GM20431 (cell line): ENCODE measurements around the gene FAM185A.
"Not testable (repeated sequence)": the region's sequence is repeated elsewhere in the genome, so short reads cannot be mapped to it uniquely, and the experiment has no call there.

Experiments
- in situ Hi-C: fragments of 300-500 bp; cut with MseI, MboI; formaldehyde crosslinking; loops from one replicate; pipeline ENCODE4 v1.15.0; 2020; ENCODE audit warnings: low sequenced_read_pairs; ENCODE audit not compliant: unreplicated experiment

Gene FAM185A

DNA sequence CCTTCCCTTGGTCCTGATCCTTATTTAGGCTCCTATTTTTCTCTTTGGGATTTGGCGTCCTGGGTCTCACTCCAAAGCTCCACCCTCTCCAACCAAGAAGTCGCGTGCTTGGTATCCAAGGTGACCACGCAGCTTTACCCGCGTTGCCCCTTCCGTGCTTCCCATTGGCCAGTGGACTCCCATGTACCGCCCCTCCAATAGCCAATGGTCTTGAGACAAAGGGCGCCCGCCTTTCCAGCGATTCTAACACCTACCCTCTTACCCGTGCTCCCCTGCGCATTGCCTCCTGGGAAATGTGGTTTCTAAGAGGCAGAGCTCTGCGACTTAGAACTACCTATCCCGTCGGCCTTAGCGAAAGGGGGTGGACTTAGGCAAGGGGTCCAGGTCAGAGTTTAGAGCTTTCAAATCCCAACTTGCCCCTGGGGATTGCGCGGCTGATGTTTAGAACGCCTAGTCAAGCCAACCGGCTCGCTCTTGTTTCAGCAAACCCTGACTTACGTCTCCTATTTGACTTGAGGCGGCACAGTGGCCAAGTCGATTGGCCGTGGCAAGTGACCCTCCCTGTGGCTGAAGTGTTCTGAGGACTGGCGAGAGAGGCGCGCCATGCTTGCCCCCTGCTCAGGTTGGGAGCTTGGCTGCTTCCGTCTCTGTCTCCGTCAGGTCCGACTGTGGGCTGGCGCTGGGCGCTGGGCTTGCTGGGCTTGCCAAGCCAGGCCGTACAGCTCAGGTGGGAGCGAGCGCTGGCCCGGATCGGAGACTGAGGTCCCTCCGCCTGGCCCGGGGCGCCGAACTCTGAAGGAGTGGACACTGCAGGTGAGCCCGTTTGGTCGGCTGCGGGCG is at the start of gene FAM185A:
FAM185A (plus strand) TSS at position 395 of the 840 bp plus-strand sequence; CDS start at position 604, 209 bp downstream.
- in situ Hi-C loops, result not testable (repeated sequence)

DNA sequence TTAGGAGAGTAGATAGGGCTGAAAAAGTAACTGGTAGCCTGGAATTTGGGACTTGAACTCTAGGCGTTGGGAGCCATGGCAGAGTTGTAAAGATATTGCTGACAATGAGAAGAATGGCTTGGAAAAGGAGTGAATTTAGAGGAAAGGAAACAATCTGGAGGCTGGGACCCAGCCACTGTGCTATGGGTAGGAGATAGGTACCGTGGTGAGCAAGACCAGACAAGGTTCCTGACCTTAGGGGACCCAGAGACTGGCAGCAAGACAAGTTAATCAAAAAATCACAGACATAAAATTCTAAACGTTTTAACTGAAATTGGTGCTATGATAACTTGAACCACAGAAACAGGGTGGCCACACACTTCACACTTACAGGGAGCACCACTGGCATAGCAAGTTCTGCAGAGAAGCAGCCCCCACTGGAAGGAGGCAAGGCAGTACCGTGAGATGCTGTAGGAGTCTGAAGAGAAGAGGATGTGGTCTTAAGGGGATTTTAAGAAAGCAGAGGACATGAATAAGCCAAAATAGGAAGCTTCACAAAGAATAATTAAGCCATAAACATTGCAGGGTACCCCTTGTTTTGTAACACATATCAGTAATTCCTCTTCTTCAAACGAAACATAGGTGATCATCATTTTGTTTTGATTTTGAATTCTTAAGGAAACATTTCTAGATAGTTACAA is 35.6 kb upstream of the FAM185A start:
- in situ Hi-C loops, result not testable (repeated sequence)

DNA sequence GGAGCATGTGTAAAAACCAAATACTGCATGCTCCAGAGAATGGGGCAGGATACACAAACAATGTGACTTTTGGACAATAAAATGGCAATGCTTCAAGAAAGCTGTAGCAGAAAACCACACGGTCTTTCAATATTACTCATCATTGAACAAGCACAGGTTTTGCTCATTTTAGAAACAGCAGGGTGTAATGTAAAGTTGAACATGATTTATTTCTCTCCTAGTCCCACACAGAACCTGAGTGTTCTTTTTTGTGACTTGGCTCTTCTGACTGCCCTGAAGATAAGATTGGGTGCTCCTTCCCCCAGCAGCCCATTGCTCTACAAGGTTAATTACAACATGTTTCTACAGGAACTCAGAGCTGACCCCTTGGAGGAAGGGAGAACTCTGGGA is 35.1 kb upstream of the FAM185A start:
- in situ Hi-C loops, result not testable (repeated sequence)

DNA sequence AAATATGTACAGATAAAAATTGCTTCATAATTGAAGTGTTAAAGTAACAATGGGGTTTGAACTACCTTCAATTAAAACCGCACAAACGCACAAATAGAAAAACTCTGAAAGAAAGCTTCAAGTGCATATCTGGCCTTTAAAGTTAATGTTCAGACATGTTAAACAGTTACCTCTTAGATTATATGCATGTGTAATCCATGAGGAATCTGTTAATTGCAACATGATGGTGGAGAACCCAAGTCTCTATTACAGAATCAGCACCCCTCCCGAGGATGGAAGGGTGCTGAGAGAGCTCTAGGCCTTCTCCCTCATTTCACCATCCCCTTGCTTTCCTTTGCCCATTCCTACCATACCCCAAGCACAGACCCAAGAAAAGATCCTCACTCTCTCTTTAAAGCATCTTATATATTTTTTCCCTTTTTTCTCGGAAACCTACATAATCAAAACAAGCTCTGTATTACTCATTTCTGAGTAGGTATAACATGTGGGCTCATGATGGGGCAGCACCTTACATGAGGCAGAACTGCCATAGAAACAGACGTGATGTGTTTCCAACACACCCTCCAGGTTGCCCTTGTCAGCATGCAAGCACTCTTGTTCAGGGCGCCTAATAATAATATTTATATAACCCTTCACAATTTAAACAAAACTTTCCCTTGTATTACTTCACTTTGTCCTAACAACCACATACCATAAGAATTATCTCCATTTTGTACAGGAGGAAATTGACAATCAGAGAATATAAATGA is 33.9 kb upstream of the FAM185A start:
- in situ Hi-C loops, result not testable (repeated sequence)

DNA sequence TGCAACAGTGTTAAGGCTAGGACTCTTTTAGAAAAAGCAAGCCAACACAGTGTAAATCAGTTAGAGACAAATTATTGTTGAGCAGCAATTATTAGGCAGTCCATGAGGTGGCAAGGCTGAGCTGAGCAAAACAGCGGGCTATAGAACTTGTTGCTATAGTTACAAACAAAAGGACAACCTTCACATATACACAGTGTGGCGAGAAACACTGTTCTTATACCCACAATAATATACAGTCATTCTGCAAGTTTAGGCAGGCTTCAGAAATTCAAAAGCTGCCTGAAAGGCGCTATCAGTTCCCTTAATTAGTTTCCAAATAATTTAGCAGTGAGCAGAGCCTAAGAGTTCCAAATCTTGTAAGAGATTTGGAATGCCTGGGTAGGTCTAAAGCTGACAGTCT is 33.1 kb upstream of the FAM185A start:
- in situ Hi-C loops, result not testable (repeated sequence)

DNA sequence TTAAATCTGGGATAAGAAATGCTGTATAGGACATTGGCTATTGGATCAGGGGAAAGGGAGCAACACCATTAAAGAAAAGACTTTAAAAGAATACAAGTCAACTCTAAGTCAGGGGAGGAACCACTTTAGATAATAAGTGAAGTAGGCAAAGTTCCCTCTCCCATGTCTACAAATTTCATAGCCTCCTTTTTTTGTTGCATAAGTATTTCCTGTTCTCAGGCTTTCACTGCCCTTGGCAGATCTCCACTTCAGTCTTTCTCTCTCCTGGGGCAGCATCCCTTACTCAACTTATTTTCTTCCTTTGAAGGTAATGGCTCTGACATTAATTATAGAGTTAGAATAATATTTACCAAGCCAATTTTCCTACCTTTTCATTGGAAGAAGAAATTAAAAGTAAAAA is 30.3 kb upstream of the FAM185A start:
- in situ Hi-C loops, result not testable (repeated sequence)

DNA sequence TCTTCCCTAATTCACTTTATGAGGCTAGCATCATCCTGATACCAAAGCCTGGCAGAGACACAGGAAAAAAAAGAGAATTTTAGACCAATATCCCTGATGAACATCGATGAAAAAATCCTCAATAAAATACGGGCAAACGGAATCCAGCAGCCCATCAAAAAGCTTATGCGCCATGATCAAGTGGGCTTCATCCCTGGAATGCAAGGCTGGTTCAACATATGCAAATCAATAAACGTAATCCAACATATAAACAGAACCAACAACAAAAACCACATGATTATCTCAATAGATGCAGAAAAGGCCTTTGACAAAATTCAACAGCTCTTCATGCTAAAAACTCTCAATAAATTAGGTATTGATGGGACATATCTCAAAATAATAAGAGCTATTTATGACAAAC is 22.6 kb upstream of the FAM185A start:
- in situ Hi-C loops, result not testable (repeated sequence)

DNA sequence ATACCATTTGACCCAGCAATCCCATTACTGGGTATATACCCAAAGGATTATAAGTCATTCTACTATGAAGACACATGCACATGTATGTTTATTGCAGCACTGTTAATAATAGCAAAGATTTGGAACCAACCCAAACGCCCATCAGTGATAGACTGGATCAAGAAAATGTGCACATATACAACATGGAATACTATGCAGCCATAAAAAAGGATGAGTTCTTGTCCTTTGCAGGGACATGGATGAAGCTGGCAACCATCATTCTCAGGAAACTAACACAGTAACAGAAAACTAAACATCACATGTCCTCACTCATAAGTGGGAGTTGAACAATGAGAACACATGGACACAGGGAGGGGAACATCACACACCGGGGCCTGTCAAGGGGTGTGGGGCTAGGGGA is 19.1 kb upstream of the FAM185A start:
- in situ Hi-C loops, result not testable (repeated sequence)

DNA sequence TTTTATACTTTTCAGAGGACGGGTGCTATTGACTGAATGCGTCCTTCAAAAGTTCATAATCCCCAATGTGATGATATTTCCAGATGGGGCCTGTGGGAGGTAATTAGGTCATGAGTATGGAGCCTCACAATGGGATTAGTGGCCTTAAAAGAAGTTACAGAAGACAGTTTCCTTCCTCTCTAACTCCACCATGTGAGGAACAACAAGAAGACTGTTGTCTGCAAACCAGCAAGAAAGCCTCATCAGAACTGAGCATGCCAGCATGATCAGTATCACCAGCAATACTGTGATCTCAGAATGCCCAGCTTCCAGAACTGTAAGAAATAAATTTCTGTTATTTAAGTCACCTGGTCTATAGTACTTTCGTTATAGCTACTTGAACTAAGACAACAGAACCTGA is 18.4 kb upstream of the FAM185A start:
- in situ Hi-C loops, result not testable (repeated sequence)

DNA sequence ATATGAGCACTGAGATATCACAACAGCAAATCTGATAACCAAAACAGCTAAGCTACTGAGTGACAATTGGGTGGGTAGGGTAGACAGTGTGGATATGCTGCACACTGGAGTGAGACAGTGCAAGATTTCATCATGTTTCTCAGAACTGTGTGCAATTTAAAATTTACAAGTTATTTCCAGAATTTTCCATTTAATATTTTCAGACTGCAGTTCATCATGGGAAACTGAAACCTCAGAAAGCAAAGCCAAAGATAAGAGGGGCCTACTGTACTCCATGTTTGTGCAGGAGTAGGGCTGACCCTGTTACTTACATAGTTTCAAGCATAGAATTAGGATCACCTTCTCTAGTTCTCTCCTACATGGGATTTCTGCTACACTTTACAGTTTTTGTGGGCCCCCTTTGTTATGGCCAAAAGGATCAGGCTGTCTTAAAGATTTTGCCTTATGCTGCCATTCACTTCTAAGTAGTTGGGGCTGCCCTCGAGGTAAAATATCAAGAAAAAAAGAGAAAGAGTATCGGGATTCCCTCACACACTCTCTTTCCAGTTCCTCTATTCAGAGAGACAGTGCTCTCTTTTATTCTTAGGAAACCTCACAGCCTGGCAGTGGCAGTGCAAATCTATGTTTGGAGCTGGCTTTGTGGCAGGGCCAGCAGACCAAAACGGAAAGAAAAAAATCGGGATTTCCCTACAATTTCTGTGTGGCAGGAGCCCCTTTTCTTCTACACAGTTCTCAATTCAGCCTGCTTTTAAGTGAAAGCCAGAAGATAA is 6.6 kb upstream of the FAM185A start:
- in situ Hi-C loops, result not testable (repeated sequence)

DNA sequence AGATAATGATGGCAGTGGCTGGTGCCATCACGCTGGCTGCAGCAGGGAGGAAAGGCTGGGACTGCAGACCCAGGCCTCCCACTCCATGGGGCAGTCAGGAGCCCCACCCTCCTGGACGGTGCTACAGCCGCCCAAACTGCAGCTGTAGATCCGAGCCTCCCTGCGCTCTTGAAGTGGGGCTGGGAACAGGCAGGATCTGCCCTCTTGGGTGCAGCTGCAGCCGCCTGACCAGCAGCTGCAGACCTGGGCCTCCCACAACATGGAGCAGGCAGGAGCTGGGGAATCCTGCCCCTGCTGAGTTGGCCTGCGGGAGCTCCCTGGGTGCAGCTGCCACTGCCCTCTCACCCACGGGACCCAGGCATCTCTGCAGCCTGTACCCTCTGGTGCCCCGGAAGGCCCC is 4.9 kb upstream of the FAM185A start:
- in situ Hi-C loops, result not testable (repeated sequence)

DNA sequence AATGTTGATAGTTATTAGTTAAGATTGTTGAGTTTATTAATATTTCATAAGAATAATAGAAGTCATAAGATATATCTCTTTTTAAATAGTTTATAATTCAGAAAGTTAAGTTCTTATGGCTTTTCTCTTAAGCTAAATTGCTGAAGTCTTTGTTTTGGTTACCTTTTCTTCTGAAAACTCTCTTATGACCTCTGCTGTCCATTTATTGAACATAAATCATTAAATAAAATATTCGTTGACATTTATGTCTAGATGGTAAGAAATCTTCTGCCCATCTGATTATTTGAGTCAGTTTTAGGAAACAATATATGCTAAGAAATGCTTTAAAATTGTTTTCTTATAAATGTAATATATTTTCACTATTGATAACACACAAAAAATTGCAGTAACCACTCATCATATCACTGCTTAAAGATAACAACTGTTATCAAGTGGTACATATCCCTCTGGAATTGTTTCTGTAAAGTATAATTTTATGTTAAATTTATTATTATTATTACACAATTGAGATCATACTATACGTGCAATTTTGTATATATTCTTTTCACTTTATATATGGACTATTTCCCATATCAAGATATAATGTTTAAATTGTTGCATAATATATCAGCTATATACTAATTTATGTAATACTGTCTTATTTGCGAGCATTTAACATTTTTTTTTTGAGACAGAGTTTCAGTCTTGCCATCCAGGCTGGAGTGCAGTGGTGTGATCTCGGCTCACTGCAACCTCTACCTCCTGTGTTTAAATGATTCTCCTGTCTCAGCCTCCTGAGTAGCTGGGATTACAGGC is 3.1 kb upstream of the FAM185A start:
- in situ Hi-C loops, result not testable (repeated sequence)

DNA sequence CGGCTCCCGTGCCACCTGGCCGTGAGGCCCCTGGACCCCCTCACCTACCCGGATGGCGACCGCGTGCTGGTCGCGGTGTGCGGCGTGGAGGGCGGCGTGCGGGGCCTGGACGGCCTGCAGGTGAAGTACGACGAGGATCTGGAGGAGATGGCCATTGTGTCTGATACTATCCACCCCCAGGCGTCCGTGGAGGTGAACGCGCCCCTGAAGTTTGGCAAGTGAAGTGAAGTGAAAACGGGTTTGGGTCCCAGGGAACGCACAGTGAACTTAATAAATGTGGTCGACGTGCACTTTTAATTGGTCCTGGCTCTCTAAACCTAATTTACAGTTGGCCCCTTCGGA is 617 bp downstream of the FAM185A start:
- in situ Hi-C loops, result not testable (repeated sequence)

DNA sequence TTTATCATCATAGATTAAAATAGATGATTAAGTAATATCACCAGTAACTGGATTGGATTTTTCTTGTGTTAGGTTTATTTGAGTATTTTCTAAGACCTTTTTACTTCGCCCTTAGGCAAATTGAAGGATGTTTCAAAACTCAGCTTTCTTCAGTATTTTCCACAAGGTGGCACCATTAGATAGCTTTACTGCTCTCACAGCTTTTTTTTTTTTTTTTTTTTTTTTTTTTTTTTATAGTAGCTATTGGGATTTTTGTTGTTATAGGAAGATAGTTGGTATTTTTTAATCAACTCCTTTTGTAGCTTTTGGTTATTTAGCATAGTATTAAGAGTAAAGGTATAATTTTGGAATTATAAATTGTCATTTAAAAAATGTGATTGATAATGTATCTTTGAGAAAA is 9.4 kb downstream of the FAM185A start:
- in situ Hi-C loops, result not testable (repeated sequence)

DNA sequence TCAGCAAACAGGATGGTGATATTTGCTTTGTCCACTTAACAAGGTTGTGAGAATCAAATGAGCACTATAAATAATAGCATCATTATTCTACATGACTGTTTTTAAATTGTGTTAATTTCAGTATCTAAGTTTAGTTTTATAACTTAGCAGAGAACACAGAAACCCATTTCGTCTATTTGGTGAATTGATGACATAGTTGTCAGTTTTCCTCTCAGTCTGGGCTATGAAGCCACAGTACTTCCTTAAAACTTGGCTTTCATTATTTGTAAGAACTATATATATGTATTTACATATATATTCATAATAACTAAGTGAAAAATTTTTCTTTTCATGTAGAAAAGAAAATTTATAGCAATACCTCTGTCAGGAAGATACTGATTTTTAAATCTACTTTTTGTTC is 11.1 kb downstream of the FAM185A start:
- in situ Hi-C loops, result not testable (repeated sequence)

DNA sequence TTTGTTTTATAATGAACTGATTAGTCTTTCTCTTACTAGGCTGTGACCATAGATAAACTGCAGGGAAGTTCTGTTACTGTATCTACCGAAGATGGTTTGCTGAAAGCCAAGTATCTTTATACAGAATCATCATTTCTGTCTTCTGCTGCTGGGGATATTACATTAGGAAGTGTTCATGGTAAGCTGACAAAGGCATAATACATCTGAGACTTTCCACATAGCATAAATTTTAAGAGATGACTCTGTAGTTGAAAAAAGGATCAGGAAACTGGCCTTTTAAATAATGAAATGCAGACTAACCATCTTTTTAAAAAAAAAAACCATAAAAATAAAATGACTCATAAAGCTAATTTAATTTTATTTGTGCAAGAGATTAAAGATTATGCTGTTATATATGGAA is 12.4 kb downstream of the FAM185A start:
- in situ Hi-C loops, result not testable (repeated sequence)

DNA sequence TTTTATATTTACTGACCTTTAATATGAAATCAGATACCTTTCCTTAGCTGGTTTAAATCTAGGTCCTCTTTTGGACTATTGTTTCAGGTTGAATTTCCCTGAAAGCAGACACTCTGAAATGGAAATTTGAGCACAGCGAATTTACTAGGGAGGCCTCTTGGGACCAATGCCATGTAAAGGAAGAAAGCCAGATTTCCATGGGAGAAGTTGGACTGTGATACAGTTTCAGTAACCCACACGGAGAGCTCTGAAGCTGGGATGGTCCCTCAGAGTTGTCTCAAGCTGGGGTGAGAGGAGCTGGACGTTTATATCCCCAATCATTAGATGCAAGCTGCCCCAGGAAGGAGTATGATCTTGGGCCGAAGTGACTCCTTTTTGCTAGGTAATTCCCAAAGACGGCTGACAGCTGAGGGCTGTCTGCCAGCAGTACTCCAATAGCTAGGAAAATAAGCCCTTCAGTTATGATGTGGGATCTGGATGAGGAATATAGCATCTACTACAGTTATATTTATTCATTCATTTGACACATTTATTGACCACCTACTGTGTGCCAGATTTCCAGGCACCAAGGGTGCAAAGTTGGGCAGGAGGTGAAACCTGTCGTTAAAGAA is 14.6 kb downstream of the FAM185A start:
- in situ Hi-C loops, result not testable (repeated sequence)

DNA sequence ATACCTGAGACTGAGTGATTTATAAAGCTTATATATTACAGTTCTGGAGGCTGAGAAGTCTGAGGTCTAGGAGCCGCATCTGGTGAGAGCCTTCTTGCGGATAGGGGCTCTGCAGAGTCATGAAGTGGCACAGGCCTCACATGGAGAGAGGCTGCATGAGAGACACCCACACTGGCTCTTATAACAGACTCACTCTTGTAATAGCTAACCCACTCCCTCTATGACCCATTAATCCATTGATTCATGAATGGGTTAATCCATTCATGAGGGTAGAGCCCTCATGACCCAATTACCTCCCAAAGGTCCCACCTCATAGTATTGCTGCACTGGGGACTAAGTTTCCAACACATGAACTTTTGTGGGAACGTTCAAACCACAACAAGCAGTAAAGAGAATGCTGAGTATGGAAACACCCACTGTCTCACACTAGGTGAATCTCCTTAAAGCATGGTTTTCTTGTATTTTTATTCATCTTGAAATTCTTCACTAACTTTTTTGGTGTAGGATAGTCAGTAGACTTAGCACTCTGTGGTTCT is 20.9 kb downstream of the FAM185A start:
- in situ Hi-C loops, result not testable (repeated sequence)

DNA sequence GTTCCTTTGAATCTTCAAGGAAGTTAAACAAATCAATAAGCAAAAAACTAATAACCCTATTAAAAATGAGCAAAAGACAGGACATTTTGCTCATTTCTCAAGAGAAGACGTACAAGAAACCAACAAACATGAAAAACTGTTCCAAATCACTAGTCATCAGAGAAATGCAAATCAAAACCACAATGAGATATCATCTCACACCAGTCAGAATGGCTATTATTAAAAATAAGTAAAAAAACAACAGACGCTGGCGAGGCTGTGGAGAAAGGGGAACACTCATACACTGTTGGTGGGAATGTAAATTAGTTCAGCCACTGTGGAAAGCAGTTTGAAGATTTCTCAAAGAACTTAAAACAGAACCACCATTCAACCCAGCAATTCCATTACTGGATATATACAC is 21.7 kb downstream of the FAM185A start:
- in situ Hi-C loops, result not testable (repeated sequence)
